HG03565 (cell line): ENCODE measurements around the gene CHERP.

Experiments used
- ATAC-seq: cut with Tn5 transposase; IDR thresholded peaks from one replicate; pipeline ENCODE4 v1.9.1; 2021; ENCODE audit warnings: mild to moderate bottlenecking, moderate library complexity; ENCODE audit not compliant: unreplicated experiment

Gene CHERP, protein sequence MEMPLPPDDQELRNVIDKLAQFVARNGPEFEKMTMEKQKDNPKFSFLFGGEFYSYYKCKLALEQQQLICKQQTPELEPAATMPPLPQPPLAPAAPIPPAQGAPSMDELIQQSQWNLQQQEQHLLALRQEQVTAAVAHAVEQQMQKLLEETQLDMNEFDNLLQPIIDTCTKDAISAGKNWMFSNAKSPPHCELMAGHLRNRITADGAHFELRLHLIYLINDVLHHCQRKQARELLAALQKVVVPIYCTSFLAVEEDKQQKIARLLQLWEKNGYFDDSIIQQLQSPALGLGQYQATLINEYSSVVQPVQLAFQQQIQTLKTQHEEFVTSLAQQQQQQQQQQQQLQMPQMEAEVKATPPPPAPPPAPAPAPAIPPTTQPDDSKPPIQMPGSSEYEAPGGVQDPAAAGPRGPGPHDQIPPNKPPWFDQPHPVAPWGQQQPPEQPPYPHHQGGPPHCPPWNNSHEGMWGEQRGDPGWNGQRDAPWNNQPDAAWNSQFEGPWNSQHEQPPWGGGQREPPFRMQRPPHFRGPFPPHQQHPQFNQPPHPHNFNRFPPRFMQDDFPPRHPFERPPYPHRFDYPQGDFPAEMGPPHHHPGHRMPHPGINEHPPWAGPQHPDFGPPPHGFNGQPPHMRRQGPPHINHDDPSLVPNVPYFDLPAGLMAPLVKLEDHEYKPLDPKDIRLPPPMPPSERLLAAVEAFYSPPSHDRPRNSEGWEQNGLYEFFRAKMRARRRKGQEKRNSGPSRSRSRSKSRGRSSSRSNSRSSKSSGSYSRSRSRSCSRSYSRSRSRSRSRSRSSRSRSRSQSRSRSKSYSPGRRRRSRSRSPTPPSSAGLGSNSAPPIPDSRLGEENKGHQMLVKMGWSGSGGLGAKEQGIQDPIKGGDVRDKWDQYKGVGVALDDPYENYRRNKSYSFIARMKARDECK

DNA sequence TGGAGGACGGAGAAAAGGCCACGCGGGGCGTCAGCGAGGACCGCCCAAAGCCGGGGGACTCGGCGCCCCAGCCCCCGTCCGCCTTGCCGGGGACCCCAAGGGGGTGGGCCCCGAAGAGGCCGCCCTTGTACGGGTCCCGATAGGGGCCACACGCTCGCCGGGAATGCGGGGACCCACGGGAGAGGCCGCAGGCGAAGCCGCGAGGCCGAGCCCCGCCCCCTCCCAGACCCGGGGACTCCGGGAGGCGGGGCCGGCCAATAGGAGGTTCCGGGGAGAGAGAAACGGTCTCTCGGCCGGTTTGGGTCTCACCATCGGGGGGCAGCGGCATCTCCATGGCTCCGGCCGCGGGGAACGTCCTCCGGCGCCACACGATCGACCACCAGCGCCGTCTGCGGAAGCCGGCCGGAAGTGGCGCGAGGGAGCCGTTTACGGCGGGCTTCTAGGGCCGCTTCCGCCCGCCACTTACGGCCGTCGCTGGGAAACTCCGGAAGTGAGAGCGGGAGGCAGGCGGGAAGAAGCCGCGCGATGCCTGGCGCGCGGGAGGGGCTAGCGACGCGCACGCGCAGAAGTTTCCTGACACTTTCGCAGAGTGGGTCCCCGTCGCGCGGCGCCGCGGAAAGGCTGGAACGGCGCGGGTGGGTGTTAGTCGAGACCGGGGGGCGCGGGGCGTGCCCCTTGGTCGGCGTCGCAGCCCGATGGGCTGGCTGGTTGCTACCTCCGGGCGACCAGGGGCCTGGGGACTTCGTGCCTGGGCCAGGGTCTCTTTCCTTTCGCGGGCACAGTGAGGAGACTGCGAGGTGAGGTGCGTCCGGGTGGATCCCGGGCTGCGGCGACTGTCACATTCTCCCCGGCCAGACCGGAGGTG lies at the start of gene CHERP:
Gene CHERP (minus strand): TSS at position 393 of the 865 bp plus-strand sequence. CDS start 59 bp downstream, at position 334.
- ATAC-seq, result peak; percentile 55

DNA sequence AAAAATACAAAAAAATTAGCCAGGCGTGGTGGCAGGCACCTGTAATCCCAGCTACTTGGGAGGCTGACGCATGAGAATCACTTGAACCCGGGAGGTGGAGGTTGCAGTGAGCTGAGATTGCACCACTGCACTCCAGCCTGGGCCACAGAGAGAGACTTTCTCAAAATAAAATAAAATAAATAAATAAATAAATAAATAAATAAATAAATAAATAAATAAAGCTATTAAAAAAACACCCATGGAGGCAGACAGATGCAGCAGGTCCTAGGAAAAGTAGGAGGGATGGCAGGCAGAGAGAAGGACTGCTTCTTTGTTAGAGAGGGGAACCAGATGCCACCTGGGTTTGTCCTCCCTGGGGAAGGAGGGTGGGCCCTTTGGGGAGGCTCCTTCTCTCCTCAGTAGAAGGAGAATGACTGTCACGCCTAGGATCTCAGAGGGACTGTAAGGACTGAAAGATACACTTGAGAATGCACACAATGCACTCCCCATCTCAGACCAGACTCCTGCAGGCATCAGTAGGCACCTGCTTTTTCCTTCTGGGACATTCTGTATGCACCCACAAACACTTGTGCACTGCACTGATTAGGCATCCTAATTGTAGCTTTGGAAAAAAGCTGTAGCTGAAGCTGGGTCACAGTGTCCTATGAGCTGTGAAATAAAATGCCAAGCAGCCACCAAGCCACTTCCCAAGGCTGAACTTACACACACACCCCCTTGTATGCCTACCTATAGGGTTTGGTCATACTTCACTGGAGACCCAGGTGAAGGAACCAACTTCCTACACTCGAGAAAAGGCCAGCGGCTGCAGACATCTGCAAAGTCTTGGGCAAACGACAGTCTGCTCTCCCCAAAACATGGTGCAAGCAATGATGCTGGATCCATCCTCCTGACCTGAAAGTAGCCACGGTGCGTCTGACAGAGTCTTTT lies 48.9 kb upstream of the CHERP start:
- ATAC-seq, result no peak

DNA sequence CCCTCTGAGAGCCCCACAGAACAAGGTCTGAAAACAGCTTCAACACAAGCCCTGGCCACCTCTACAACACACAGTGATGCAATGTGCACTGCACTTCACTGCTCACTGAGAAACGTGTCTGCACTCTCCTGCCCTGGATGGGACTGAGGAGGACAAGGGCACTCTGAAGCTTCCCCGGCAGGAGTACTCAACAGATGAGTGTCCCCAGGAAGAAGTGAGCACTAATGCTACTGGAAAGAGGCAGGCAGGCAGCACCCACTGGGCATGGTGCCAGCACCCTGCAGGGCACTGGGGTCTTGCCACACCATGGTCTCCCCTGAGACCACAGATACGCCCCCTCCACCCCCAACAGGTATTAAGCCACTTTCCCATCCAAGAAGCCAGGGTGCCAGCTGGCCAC lies 47.7 kb upstream of the CHERP start:
- ATAC-seq, result no peak

DNA sequence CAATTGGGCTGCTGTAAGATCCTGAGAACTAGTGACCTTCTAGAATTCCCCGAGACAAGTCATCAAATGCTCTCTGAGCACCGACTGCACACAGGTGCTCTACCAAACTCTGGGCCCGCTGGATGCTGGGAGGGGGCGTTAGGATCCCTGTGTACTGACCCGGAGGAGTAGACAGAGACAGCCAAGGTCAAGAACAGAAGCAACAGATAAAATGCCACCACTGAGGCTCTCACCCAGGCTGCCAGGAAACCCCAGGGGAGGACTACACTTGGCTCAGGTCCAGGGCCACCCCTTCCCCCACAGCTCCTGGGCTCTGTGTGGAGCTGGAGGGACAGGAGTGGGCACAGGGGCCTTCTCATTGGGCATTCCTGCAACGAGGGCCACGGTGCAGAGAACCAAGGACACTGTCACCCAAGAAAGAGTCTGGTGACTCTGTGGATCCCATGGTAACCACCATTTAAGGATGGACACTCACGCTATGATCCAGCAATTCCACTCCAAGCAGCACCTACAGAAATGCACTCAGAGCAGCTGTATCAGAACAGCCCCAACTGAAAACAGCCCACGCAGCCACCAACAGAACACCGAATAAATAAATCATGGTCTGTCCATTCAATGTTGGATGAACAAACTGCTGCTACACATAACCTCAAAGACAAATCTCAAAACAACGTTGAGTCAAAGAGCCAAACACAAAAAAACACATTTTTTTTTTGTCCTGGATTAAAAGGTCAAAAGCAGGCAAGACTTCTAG lies 46.8 kb upstream of the CHERP start:
- ATAC-seq, result no peak

DNA sequence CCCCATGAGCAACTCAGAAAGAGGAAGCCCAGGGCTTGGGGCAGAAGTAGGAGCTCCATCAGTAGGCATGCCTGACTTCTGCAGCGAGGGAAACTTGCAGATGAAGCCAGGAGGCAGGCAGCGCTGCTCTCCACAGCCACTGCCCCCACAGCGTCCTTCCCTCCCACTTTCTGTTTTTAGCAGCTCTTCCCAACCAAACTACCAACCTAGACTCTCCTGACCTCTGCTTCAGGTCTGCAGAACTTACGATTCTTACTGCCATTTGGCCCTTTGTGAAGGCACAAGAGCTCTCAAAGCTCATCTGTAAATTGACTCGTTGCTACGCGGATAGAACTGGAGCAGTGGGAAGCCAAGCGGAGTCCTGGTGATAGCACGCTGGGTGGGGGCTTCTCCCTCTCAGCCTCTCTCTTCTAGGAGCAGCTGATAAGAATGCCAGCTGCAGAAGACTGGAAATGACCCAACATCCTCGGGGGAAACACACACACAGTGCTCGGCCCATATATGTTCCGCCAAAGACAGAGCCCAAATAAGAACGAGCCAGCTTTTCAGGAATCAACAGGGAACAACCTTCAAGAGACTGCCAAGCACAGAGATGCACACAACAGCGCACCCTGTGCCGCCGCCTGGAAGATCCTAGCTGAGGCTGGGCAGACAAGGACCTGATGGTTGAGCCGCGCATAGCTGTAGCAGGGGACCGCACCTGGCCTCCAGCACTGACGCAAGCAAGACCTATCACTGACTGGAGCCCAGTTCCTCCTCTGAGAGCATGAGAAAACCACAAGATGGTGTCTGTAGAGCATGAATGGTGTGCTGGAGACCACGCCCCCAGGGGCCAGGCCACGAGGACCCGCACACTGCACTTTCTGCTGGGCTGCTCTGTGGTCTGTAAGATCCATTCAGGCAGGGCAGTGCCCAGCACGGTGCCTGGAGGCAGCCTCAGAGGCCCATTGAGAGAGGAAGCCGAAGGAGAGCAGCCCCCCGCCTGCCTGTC lies 45.9 kb upstream of the CHERP start:
- ATAC-seq, result peak; percentile 37

DNA sequence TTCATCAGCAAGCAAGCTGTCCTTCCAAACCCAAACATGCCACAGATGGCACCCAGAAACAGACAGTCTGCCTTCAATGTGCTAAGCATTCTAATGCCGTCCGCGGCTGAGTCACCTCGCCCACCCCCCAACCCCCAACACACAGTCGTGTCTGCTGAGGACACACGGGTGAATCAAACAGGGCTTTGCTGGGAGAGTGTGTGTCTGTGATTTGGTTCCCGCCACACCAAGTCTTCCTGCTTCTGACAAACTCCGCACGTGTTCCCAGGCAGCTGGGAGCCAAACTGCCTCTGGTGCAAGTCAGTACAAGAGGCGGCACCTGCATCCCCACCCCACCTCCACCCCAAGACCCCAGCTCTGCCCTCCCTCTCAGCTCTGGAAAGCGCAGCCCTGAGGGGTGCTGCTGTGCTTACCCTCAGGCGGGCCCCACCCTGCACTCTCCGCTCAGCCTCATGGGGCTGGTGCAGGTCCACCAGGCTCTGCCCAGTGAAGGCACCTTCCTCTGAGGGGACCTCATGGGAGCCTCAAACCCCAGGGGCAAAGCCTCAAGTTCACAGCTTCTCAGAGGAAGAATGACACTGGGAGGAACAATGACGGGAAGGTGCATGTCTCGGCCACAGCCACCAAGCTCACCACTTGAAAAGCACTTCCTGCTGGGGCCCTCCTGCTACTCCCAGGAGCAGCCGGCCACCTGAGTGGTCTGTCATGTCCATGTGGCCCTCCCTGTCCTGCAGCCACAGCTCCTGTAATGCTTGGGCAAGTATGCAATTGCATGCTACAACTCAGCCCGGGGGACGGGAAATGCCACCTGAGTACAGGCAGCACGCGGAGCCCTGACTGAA lies 45.0 kb upstream of the CHERP start:
- no peak for ATAC-seq

DNA sequence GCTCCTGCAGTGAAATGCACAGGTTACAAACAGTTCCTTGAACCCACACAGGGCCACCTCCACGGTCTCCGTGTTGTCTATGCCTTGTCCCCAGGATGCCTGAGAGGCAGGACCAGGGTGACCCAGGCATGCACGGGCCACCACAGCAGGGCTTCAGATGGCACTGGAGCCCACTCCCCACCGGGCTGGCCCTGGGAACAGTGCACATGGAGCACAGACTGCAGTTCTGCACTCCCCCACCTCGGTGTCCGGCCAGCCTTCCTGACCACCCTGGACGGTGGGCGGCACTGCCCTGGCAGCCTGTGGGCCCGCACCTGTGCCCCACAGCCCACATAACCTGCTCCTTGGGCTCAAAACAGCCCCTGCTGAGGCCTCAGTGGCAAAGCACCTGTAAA lies 44.2 kb upstream of the CHERP start:
- no peak for ATAC-seq

DNA sequence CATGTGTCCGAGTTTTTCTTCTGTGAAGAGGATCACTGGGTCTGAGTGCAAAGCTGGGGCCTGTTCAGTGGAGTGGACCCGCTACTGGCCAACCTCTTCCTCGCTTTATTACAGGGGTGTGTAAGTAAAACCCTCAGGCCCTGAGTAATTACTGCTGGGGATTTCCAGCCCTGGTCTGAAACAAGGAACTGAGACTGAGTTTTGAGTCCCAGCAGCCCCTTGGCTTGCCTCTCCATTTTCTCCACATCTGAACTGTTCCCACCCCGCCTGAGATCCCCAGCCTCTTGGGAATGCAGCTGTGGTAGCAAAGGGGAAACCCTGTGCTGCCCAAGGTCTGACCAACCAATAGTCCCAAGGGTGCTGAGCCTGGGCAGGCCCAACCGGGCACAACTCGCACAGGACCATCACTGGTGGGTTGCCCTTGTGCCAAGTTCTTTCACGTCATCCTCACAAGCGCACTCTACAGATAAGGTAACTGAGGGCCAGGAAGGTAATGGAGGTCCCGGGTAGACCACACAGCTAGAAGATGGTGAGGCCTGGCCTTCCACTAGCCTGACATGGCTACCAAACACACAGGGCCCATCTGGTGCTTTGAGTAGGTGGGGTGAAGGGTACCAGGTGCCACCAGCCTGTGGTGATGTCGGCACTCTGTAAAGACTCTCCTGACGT lies 43.7 kb upstream of the CHERP start:
- ATAC-seq, result peak; percentile 21

DNA sequence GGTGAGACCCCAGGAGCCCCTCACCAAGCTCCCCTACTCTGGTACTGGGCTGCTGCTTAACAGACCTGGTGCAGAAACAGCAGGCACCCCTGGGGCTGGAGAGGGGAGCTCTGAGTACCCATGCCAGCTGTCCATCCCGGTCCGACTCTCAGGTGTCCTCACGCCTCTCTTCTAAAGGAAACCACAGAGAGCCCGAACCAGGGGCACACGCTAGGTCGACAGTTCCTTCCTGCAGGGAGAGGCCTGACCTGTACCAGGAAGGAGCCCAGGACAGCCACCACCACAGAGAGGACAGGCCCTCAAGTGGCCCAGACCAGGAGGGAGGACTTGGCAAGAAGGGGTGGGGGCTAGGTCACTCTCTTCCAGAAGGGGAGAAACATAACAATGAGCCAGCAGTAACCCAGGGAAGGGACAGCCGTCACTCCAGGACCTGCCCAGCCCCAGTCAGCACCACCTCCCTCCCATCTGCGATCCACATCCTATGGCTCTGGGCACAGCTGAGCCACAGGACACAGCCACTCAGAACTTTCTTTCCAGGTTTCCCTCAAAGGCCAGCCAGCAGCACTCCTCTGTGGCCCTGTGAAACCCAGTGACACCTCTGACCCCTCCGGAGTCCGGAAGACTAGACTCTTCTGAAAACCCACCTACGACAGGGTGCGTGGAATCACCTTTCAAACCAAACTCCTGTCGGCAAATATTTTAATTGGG lies 43.0 kb upstream of the CHERP start:
- no peak for ATAC-seq

DNA sequence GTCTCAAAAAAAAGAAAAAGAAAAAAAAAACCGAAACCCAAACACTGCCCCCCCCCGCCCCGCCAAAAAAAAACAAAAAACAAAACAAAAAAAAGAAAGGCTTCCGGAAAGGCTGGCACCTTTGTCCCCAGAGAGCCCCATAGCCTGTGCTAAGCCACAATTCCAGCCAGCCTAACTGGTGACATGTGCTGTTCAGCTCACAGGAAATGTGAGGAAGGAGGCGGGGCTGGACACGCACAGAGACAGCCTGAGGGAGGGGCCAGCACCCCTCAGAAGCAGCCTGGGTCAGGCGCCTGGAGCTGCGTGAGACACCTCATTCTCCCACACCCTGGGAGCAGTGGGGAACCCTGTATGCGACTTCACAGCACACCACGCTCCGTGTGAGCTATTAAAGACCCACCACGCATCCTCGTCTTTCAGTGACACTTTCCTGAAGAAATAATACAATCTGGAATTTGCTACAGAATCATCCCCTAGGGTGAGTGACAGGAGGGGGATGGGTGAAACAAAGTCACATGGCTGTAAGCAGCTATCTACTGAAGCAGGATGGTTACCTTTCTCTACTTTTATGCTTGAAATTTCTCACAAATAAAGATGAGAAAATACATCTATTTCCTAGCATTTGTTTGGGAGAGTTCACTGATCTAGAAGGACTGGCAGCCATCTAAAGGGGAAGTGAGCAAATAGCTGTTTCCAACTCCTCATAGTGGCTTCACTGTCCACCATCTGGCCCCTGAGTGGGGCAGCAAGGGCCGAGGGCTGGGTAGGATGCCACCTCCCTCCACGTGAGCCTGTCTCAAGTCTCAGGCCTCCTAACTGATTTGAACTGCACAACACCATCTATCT lies 42.2 kb upstream of the CHERP start:
- ATAC-seq, result peak; percentile 36

DNA sequence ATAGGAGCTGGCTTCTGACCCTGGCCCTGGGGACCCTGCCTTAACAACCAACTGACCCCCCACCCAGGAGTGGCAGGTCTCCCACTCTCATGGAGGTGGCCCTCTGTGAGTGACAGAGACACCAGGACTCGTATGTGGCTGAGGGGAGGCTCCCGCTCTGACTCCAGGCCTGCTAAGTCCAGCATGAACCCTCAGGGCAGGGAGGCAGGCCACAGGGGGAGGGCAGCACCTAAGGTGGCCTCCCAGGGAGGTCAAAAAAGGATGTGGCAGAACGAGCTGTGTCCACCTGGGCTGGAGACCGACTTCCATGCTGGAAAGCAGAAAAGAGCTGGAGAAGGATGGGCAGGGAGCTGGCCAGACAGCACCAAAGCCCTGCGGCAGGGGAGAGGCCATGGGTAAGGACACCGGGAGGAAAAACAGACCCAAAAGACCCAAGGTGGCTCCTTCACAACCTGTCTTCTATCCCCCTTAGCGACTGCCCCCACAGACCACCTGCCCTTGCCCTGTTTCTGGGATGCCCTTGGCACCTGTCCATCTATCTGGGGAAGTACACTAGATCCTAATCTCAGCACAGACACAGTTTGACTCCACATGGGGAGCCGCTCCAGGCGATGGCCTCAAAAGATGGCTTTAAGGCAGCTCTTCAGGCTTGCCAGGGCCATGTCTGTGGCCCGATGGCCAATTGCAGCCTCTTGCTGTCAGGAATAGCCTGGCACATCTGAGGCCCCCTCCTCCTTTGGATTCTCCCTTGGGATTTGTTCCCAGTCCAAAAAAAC lies 40.4 kb upstream of the CHERP start:
- no peak for ATAC-seq

DNA sequence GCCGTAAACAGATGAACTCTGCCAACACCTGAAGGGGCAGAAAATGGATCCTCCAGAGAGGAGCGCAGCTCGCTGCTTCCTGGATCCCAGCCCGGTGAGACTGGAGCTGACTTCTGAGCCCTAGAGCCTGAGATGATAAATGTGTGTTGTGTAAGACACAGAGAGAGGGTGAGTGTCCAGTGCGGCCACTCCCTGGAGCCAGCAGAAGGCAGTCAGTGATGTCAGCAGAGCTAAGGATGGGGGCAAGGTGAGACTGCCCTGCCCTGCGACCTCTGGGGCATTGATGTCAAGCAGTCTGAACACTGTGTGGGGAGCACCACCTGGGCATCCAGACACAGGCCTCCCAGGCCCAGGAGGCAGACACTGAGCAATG lies 39.7 kb upstream of the CHERP start:
- no peak for ATAC-seq

DNA sequence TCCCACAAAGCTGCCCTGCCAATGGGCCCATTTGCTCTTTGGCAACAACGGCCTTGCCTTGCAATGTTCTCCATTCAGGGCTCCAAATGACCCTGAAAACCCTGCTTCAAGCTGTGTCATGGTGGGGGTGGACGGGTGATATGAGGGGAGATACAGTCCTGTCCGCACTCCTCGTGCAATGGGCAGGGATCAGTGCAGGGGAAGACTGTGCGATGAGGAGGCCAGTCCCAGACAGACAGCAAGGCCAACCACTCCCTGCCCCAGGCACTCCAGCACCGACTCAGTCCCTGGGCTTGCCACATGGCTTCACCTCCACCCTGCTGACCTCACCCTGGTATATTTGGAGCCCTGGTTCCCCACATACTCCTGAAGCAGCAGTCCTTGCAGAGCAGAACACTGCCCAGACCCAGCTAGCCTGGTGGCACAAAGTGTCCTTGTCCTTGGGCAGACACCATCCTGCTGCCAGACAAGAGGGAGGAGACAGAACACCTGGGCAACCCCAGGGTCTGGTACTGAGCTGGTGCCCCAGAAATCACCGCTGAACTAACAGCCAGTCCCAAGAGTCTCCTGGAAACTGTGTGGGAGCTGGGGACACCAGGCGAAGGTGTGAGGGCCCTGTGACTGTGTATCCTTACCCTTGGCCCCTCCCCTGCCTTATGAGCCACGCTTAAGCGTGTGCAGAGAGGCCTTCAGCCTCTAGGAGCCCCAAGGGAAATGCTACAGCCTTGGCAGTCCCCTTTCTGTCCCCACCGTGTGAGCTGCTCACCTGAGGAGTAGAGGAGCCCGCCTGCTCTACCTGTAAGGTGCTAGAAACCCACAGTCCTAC lies 39.1 kb upstream of the CHERP start:
- no peak for ATAC-seq
